ENCODE data around the gene ABCC1. TPM values are rescaled to one million over a fixed set of nuclear protein-coding genes. Genes with fewer than 3 reads are reported as not detected.

Gene ABCC1
- total RNA-seq, 1 experiment from 2014 or later: 61.9 TPM

DNA sequence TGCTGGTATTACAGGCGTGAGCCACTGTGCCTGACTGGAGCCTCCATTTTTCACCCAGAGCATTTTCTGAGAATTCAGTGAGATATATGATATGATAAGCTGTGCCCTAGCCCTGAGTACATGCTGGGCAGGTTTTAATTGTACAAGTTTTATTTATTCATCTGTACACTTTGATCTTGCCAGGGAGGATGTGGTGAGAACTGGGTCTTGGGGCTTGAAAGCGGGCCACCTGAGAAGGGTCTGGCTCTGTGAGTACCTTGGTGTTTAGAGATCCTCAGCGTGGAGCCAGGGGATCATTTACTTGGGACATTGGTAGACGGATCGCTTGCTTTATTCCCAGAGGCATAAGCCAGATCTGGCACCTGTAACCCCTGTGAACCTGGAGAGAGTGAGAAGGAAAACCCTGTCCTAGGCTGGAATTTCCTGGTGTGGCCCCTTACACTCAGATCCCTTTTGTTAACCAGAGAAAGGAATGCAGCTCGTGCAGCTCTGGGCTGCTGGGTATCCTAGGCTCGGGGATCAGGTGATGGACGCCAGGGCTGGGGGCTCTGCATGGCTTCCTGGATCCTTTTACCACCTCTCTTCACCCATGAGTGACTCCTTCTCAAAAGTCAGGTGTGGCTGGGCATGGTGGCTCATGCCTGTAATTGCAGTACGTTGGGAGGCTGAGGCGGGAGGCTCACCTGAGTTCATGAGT lies 91.9 kb downstream of the ABCC1 start:
- TF ChIP-seq RORB (CRISPR knock-in tag; IDR thresholded peaks at IDR 0.05) (no peak), SMAD4 (CRISPR knock-in tag; IDR thresholded peaks at IDR 0.05) (no peak), NR2C2 (CRISPR knock-in tag; IDR thresholded peaks at IDR 0.05) (no peak), TEAD4 (CRISPR knock-in tag; IDR thresholded peaks at IDR 0.05) (no peak), GTF2I (CRISPR knock-in tag; conservative IDR thresholded peaks at IDR 0.05) (no peak), RELA (CRISPR knock-in tag; IDR thresholded peaks at IDR 0.05; ENCODE audit: borderline replicate concordance) (no peak)
- TF ChIP-seq, protein P1, sequence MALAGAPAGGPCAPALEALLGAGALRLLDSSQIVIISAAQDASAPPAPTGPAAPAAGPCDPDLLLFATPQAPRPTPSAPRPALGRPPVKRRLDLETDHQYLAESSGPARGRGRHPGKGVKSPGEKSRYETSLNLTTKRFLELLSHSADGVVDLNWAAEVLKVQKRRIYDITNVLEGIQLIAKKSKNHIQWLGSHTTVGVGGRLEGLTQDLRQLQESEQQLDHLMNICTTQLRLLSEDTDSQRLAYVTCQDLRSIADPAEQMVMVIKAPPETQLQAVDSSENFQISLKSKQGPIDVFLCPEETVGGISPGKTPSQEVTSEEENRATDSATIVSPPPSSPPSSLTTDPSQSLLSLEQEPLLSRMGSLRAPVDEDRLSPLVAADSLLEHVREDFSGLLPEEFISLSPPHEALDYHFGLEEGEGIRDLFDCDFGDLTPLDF (CRISPR knock-in tag; IDR thresholded peaks at IDR 0.05): no peak
- TF ChIP-seq, protein P2, sequence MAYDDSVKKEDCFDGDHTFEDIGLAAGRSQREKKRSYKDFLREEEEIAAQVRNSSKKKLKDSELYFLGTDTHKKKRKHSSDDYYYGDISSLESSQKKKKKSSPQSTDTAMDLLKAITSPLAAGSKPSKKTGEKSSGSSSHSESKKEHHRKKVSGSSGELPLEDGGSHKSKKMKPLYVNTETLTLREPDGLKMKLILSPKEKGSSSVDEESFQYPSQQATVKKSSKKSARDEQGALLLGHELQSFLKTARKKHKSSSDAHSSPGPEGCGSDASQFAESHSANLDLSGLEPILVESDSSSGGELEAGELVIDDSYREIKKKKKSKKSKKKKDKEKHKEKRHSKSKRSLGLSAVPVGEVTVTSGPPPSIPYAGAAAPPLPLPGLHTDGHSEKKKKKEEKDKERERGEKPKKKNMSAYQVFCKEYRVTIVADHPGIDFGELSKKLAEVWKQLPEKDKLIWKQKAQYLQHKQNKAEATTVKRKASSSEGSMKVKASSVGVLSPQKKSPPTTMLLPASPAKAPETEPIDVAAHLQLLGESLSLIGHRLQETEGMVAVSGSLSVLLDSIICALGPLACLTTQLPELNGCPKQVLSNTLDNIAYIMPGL (CRISPR knock-in tag; IDR thresholded peaks at IDR 0.05): no peak
- no peak overlapping the region for H3K4me3 Mint-ChIP-seq
- no peaks in the 10 kb centered on the region for H3K27me3 Mint-ChIP-seq (ENCODE audit: low read depth)
- peak overlapping the region; percentile 98 for H3K27ac Mint-ChIP-seq
- POLR2A ChIA-PET: no interaction called here
- ATAC-seq: peak; percentile 89
- peak; percentile 53 for DNase-seq (ENCODE audit: low spot score)
- no peaks in the 10 kb centered on the region for H3K9me3 Mint-ChIP-seq
- H3K4me1 Mint-ChIP-seq: peaks cover 5% of the 10 kb centered on the region
- peaks cover 63% of the 10 kb centered on the region for H3K36me3 Mint-ChIP-seq
- CTCF ChIA-PET: interaction anchor here (1.0 to 1.8 kb wide), 3 partner anchors 75 to 264 kb away, joined by 3 to 6 read pairs (median 4); no protein-coding TSS in a partner anchor

GRCh38 chr16:16042076-16042475 lies 92.7 kb downstream of the ABCC1 start:
- H3K4me1 Mint-ChIP-seq: peaks cover 5% of the 10 kb centered on the region
- peaks cover 64% of the 10 kb centered on the region for H3K36me3 Mint-ChIP-seq
- CTCF ChIA-PET: interaction anchor here (0.8 to 1.8 kb wide), 3 partner anchors 76 to 264 kb away, joined by 4 to 6 read pairs (median 4); no protein-coding TSS in a partner anchor
- no peak overlapping the region for H3K27ac Mint-ChIP-seq
- ATAC-seq (no peak), DNase-seq (ENCODE audit: low spot score) (no peak)
- no peaks in the 10 kb centered on the region for H3K9me3 Mint-ChIP-seq
- no peak overlapping the region for H3K4me3 Mint-ChIP-seq
- POLR2A ChIA-PET: no interaction called here
- TF ChIP-seq, protein P3, sequence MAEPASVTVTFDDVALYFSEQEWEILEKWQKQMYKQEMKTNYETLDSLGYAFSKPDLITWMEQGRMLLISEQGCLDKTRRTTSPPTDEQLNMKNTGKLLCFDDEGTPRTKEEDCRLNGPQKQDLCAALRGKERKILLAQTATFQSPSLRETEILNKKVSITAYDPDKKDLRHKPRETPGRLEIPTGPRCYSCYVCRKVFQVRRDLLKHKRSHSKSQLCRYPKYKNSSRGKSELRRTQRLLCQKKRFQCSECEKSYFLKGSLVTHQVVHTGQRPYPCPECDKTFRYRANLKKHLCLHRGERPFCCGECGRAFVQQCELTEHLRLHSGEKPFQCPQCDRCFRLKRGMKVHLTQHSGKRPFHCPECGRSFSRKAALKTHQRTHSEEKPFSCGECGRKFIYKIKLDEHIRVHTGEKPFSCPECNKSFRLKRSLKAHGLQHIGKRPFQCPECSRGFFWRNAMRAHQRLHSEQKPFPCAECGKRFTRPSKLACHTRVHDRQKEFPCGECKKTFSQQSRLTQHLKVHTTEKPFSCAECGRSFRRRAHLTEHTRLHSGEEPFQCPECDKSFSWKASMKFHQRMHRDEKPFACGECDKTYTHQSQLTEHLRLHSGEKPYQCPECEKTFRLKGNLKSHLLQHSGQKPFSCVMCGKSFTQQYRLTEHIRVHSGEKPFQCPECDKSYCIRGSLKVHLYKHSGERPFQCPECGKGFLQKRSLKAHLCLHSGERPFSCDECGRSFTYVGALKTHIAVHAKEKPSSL (CRISPR knock-in tag; conservative IDR thresholded peaks at IDR 0.05): no peak
- TF ChIP-seq JAZF1 (CRISPR knock-in tag; IDR thresholded peaks at IDR 0.05) (no peak), GTF2I (CRISPR knock-in tag; conservative IDR thresholded peaks at IDR 0.05) (no peak), NFATC4 (CRISPR knock-in tag; IDR thresholded peaks at IDR 0.05) (no peak), ZNF219 (CRISPR knock-in tag; IDR thresholded peaks at IDR 0.05; ENCODE audit: borderline replicate concordance) (no peak)
- TF ChIP-seq, protein P1 (CRISPR knock-in tag; IDR thresholded peaks at IDR 0.05): no peak
- H3K27me3 Mint-ChIP-seq (ENCODE audit: low read depth): no peaks in the 10 kb centered on the region

- H3K36me3 Mint-ChIP-seq: peaks cover 66% of the 10 kb centered on the region
- ChIA-PET POLR2A (interaction anchor here (0.5 kb wide), 1 partner anchor 19 kb away, joined by 4 read pairs; no protein-coding TSS in a partner anchor), CTCF (interaction anchor here (0.6 to 2.2 kb wide), 9 partner anchors 14 to 268 kb away, joined by 3 to 8 read pairs (median 4); partner anchors contain the start of gene CEP20)
- no peak overlapping the region for H3K4me3 Mint-ChIP-seq
- peak overlapping the region; percentile 57; the same call in 1 of the 2 replicates for H3K27ac Mint-ChIP-seq
- ATAC-seq: no peak
- H3K27me3 Mint-ChIP-seq (ENCODE audit: low read depth): no peaks in the 10 kb centered on the region
- peaks cover 5% of the 10 kb centered on the region for H3K4me1 Mint-ChIP-seq
- no peaks in the 10 kb centered on the region for H3K9me3 Mint-ChIP-seq
- no peak for DNase-seq (ENCODE audit: low spot score)
- TF ChIP-seq, protein P4, sequence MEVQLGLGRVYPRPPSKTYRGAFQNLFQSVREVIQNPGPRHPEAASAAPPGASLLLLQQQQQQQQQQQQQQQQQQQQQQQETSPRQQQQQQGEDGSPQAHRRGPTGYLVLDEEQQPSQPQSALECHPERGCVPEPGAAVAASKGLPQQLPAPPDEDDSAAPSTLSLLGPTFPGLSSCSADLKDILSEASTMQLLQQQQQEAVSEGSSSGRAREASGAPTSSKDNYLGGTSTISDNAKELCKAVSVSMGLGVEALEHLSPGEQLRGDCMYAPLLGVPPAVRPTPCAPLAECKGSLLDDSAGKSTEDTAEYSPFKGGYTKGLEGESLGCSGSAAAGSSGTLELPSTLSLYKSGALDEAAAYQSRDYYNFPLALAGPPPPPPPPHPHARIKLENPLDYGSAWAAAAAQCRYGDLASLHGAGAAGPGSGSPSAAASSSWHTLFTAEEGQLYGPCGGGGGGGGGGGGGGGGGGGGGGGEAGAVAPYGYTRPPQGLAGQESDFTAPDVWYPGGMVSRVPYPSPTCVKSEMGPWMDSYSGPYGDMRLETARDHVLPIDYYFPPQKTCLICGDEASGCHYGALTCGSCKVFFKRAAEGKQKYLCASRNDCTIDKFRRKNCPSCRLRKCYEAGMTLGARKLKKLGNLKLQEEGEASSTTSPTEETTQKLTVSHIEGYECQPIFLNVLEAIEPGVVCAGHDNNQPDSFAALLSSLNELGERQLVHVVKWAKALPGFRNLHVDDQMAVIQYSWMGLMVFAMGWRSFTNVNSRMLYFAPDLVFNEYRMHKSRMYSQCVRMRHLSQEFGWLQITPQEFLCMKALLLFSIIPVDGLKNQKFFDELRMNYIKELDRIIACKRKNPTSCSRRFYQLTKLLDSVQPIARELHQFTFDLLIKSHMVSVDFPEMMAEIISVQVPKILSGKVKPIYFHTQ (CRISPR knock-in tag; IDR thresholded peaks at IDR 0.05): no peak
- TF ChIP-seq SMAD4 (CRISPR knock-in tag; IDR thresholded peaks at IDR 0.05) (no peak), HMGA2 (CRISPR knock-in tag; IDR thresholded peaks at IDR 0.05) (no peak), ATF1 (CRISPR knock-in tag; IDR thresholded peaks at IDR 0.05) (no peak), ZNF263 (CRISPR knock-in tag; IDR thresholded peaks at IDR 0.05; ENCODE audit: low read depth) (no peak), FOXJ3 (CRISPR knock-in tag; IDR thresholded peaks at IDR 0.05; ENCODE audit: borderline replicate concordance) (no peak), ETV6 (CRISPR knock-in tag; IDR thresholded peaks at IDR 0.05) (no peak), IRF2 (CRISPR knock-in tag; IDR thresholded peaks at IDR 0.05; ENCODE audit: borderline replicate concordance, low read depth) (no peak), ZBTB43 (CRISPR knock-in tag; IDR thresholded peaks at IDR 0.05) (no peak), ZNF232 (CRISPR knock-in tag; IDR thresholded peaks at IDR 0.05) (no peak)
Observed at GRCh38 chr16:16045296-16045695, 95.9 kb downstream of the ABCC1 start.

All from WTC11 (cell line).